Mesenchymal stem cell (in vitro differentiated cells and primary cell): ENCODE results near the gene SUMO2.
"Not testable (repeated sequence)": the region's sequence is repeated elsewhere in the genome, so short reads cannot be mapped to it uniquely, and the experiment has no call there.

Experiments used
- DNase-seq: peaks from one replicate; pipeline ENCODE4 v3.0.0-alpha.2; 2013
- H2AFZ ChIP-seq: one replicate; pipeline ENCODE4 v1.6.1; 2013; ENCODE audit warnings: low read depth, mild to moderate bottlenecking, control low read depth, inconsistent platforms, low read length, moderate library complexity
- H2AK5ac ChIP-seq: 2 replicates; pipeline ENCODE4 v1.6.1; 2013; ENCODE audit warnings: low read length, moderate library complexity, mild to moderate bottlenecking, inconsistent platforms; ENCODE audit not compliant: severe bottlenecking
- H2BK120ac ChIP-seq: one replicate; pipeline ENCODE4 v1.6.1; 2013; ENCODE audit warnings: low read depth, mild to moderate bottlenecking, inconsistent platforms, low read length, moderate library complexity
- H2BK12ac ChIP-seq, 2 experiments: one replicate each; pipeline ENCODE4 v1.6.1; 2013; ENCODE audit warnings: inconsistent platforms in 2 of 2, low read length in 2 of 2, mild to moderate bottlenecking in 2 of 2, moderate library complexity in 2 of 2, control low read depth in 1 of 2
- H2BK15ac ChIP-seq: one replicate; pipeline ENCODE4 v1.6.1; 2013; ENCODE audit warnings: mild to moderate bottlenecking, low read depth, inconsistent platforms; ENCODE audit not compliant: poor library complexity, severe bottlenecking
- H2BK5ac ChIP-seq: 2 replicates; pipeline ENCODE4 v1.6.1; 2013; ENCODE audit warnings: low read depth, mild to moderate bottlenecking, low read length, control low read depth, inconsistent platforms; ENCODE audit not compliant: poor library complexity, severe bottlenecking
- H3K14ac ChIP-seq, 2 experiments: one replicate each; pipeline ENCODE4 v1.6.1; 2013; ENCODE audit warnings: inconsistent platforms in 2 of 2, low read length in 2 of 2, control low read depth in 1 of 2, mild to moderate bottlenecking in 1 of 2, moderate library complexity in 1 of 2
- H3K18ac ChIP-seq, 2 experiments: one replicate each; pipeline ENCODE4 v1.6.1; 2013; ENCODE audit warnings: inconsistent platforms in 2 of 2, low read length in 2 of 2, control low read depth in 1 of 2, low read depth in 1 of 2, mild to moderate bottlenecking in 1 of 2
- H3K23ac ChIP-seq, 2 experiments: one replicate each; pipeline ENCODE4 v1.6.1; 2013; ENCODE audit warnings: inconsistent platforms in 2 of 2, low read length in 2 of 2, mild to moderate bottlenecking in 2 of 2, moderate library complexity in 2 of 2, control low read depth in 1 of 2
- H3K27ac ChIP-seq: 2 replicates; pipeline ENCODE4 v1.5.1; 2013; ENCODE audit warnings: mild to moderate bottlenecking, moderate library complexity, low read length, control low read depth, inconsistent platforms; ENCODE audit not compliant: poor library complexity, severe bottlenecking
- H3K27me3 ChIP-seq, 2 experiments: 2 replicates each; pipeline versions ENCODE4 v1.6.1 to v1.7.0; 2013; ENCODE audit warnings: low read length in 2 of 2, mild to moderate bottlenecking in 2 of 2, moderate library complexity in 2 of 2, control low read depth in 1 of 2, inconsistent platforms in 1 of 2; ENCODE audit not compliant: control insufficient read depth in 1 of 2, insufficient read depth in 1 of 2
- H3K36me3 ChIP-seq, 2 experiments: 2 replicates each; pipeline versions ENCODE4 v1.6.1 to v1.7.0; 2013; ENCODE audit warnings: low read length in 2 of 2, control low read depth in 1 of 2, inconsistent platforms in 1 of 2, low read depth in 1 of 2, mild to moderate bottlenecking in 1 of 2; ENCODE audit not compliant: insufficient read depth in 2 of 2, control insufficient read depth in 1 of 2
- H3K4ac ChIP-seq, 2 experiments: one replicate each; pipeline ENCODE4 v1.6.1; 2013; ENCODE audit warnings: inconsistent platforms in 2 of 2, low read length in 2 of 2, mild to moderate bottlenecking in 2 of 2, moderate library complexity in 2 of 2, control low read depth in 1 of 2, low read depth in 1 of 2
- H3K4me1 ChIP-seq: 2 replicates; pipeline ENCODE4 v1.6.1; 2013; ENCODE audit warnings: low read depth, low read length, control low read depth; ENCODE audit not compliant: control insufficient read depth, insufficient read depth
- H3K4me2 ChIP-seq: 2 replicates; pipeline ENCODE4 v1.6.1; 2013; ENCODE audit warnings: low read length, mild to moderate bottlenecking, inconsistent platforms; ENCODE audit not compliant: poor library complexity, severe bottlenecking
- H3K4me3 ChIP-seq, 2 experiments: 2 replicates each; pipeline versions ENCODE4 v1.5.1 to v1.7.0; 2013; ENCODE audit warnings: low read length in 2 of 2, mild to moderate bottlenecking in 2 of 2, control low read depth in 1 of 2, low read depth in 1 of 2; ENCODE audit not compliant: insufficient read depth in 1 of 2
- H3K79me1 ChIP-seq: replicated peaks from 2 replicates; pipeline ENCODE4 v1.6.1; 2013; ENCODE audit warnings: mild to moderate bottlenecking, control low read depth, low read length, inconsistent platforms; ENCODE audit not compliant: poor library complexity, severe bottlenecking
- H3K9ac ChIP-seq: 2 replicates; pipeline ENCODE4 v1.7.0; 2013; ENCODE audit warnings: mild to moderate bottlenecking, low read length, moderate library complexity
- H3K9me3 ChIP-seq: 2 replicates; pipeline ENCODE4 v1.7.0; 2013; ENCODE audit warnings: mild to moderate bottlenecking, low read length; ENCODE audit not compliant: control insufficient read depth
- H4K8ac ChIP-seq: one replicate; pipeline ENCODE4 v1.6.1; 2013; ENCODE audit warnings: inconsistent platforms, mild to moderate bottlenecking, low read length, moderate library complexity
- H4K91ac ChIP-seq: one replicate; pipeline ENCODE4 v1.6.1; 2013; ENCODE audit warnings: mild to moderate bottlenecking, low read length, inconsistent platforms
- WGBS: methylation state at CpG from one replicate; pipeline ENCODE4 v1.1.7; 2013; ENCODE audit warnings: mixed read lengths; 5-methylcytosine and 5-hydroxymethylcytosine counted together

SUMO2 gene

GRCh38 chr17:75164606-75165005, 18.2 kb downstream of the SUMO2 start:
- H2BK12ac ChIP-seq, H3K4me3 ChIP-seq: not testable (repeated sequence)

GRCh38 chr17:75163074-75163473, 19.7 kb downstream of the SUMO2 start:
- H2BK120ac ChIP-seq: no peak overlapping the region
- H3K18ac ChIP-seq: no peak overlapping the region
- 98% methylated on average over 5 of the region's 5 CpGs for WGBS
- no peak overlapping the region for H3K27ac ChIP-seq
- H3K36me3 ChIP-seq: peaks cover 38 to 62% of the 10 kb centered on the region in 2 experiments
- H4K8ac ChIP-seq: no peak overlapping the region
- no peak overlapping the region for H2AK5ac ChIP-seq
- no peak overlapping the region for H4K91ac ChIP-seq
- no peak overlapping the region for H2AFZ ChIP-seq
- no peak overlapping the region for H3K4me3 ChIP-seq
- no peaks in the 10 kb centered on the region for H3K9me3 ChIP-seq
- H3K23ac ChIP-seq: no peak overlapping the region
- DNase-seq: no peak
- no peak overlapping the region for H3K9ac ChIP-seq
- H3K4me2 ChIP-seq: no peak overlapping the region
- no peaks in the 10 kb centered on the region for H3K27me3 ChIP-seq
- no peak overlapping the region for H3K14ac ChIP-seq
- H3K79me1 ChIP-seq: peaks cover 12% of the 10 kb centered on the region
- no peak overlapping the region for H2BK15ac ChIP-seq
- H2BK12ac ChIP-seq: no peak overlapping the region
- H3K4ac ChIP-seq: no peak overlapping the region
- peaks cover 1% of the 10 kb centered on the region for H3K4me1 ChIP-seq
- H2BK5ac ChIP-seq: no peak overlapping the region

More at GRCh38 chr17:75164606-75165005, 18.2 kb downstream of the SUMO2 start:
- H2BK120ac ChIP-seq, H3K4me1 ChIP-seq, H4K91ac ChIP-seq, DNase-seq, H2AK5ac ChIP-seq, H3K18ac ChIP-seq, H2BK15ac ChIP-seq, H4K8ac ChIP-seq, H3K23ac ChIP-seq, H3K14ac ChIP-seq, H2BK5ac ChIP-seq, H3K27me3 ChIP-seq, H3K4ac ChIP-seq, H3K27ac ChIP-seq, H3K9me3 ChIP-seq, H3K9ac ChIP-seq, H2AFZ ChIP-seq, H3K4me2 ChIP-seq: not testable (repeated sequence)
- H3K79me1 ChIP-seq: peaks cover 13% of the 10 kb centered on the region
- 95% methylated on average over 13 of the region's 15 CpGs for WGBS
- H3K36me3 ChIP-seq: peaks cover 48 to 65% of the 10 kb centered on the region in 2 experiments

- Histone ChIP-seq H3K4me2 (no peak overlapping the region), H2AK5ac (no peak overlapping the region), H2BK12ac (no peak overlapping the region), H3K79me1 (peaks cover 4% of the 10 kb centered on the region), H3K23ac (no peak overlapping the region), H3K36me3 (peaks cover 24 to 47% of the 10 kb centered on the region in 2 experiments), H2BK15ac (no peak overlapping the region), H4K91ac (no peak overlapping the region), H2BK120ac (no peak overlapping the region), H3K18ac (no peak overlapping the region), H3K9me3 (no peaks in the 10 kb centered on the region), H3K4me1 (peaks cover 1% of the 10 kb centered on the region), H3K4me3 (no peak overlapping the region), H3K27me3 (no peaks in the 10 kb centered on the region), H4K8ac (no peak overlapping the region), H3K4ac (no peak overlapping the region), H3K9ac (no peak overlapping the region), H2AFZ (no peak overlapping the region), H2BK5ac (no peak overlapping the region), H3K27ac (no peak overlapping the region), H3K14ac (no peak overlapping the region)
- DNase-seq: no peak
- WGBS: 96% methylated on average over 4 of the region's 5 CpGs
These were observed 22.5 kb downstream of the SUMO2 start for GRCh38 chr17:75160211-75160610.

GRCh38 chr17:75159196-75160031, 23.3 kb downstream of the SUMO2 start:
- Histone ChIP-seq H2BK5ac (no peak overlapping the region), H3K18ac (no peak overlapping the region), H3K4me3 (no peak overlapping the region), H3K4me1 (peaks cover 1% of the 10 kb centered on the region), H3K27ac (peak overlapping the region; percentile 38), H2AFZ (no peak overlapping the region), H2BK120ac (no peak overlapping the region), H3K23ac (no peak overlapping the region), H3K14ac (no peak overlapping the region), H3K36me3 (peaks cover 22 to 44% of the 10 kb centered on the region in 2 experiments), H3K27me3 (no peaks in the 10 kb centered on the region), H3K79me1 (peaks cover 4% of the 10 kb centered on the region), H3K4ac (no peak overlapping the region), H4K91ac (no peak overlapping the region), H3K9ac (no peak overlapping the region), H3K9me3 (no peaks in the 10 kb centered on the region), H2BK15ac (no peak overlapping the region), H3K4me2 (no peak overlapping the region), H2AK5ac (no peak overlapping the region), H2BK12ac (no peak overlapping the region), H4K8ac (no peak overlapping the region)
- peak; percentile 38 for DNase-seq
- WGBS: 90% methylated on average over 4 of the region's 4 CpGs
